Measurements from ENCODE around the gene NMRAL1.

- no peak for TF ChIP-seq SP1 (IDR thresholded peaks at IDR 0.05)
- TF ChIP-seq FOXA1 (IDR thresholded peaks at IDR 0.05) = no peak
- TF ChIP-seq NFRKB (IDR thresholded peaks at IDR 0.05) = no peak
- TF ChIP-seq HDGF (IDR thresholded peaks at IDR 0.05; ENCODE audit: borderline replicate concordance) = no peak
- TF ChIP-seq ELF4 (IDR thresholded peaks at IDR 0.05) = no peak
- TF ChIP-seq PKNOX1 (IDR thresholded peaks at IDR 0.05) = no peak
- TF ChIP-seq TARDBP (IDR thresholded peaks at IDR 0.05) = no peak
- TF ChIP-seq ARNT (IDR thresholded peaks at IDR 0.05) = no peak
- no peak for TF ChIP-seq BHLHE40 (IDR thresholded peaks at IDR 0.05; ENCODE audit: borderline replicate concordance)
These were observed 31.2 kb downstream of the NMRAL1 start for GRCh38 chr16:4443271-4443670.

All from HEK293T (cell line).